Mesenteric fat pad (tissue), 1 donor: ENCODE results near the gene MAGEE1. TPM values are rescaled to one million over a fixed set of nuclear protein-coding genes. Genes with fewer than 3 reads are reported as not detected.

Experiments
- DNase-seq: peaks from one replicate; pipeline ENCODE4 v3.0.0-alpha.2; 2020; ENCODE audit warnings: low spot score
- long read RNA-seq: library from polyadenylated mRNA; unstranded; transcript quantifications from one replicate; pipeline ENCODE4 v2.0.0, GENCODE V29; 2020
- total RNA-seq: library from RNA; stranded (reverse); fragmentation: NEBNext Ultra II Directional; extraction: Animal tissue kit (Norgen Biotek cat#: 25700); gene quantifications from one replicate; pipeline ENCODE4 v1.2.1, GENCODE V29; 2021
- donor health status: DM: yes; HTN: yes; CAD: no.

The MAGEE1 gene, protein sequence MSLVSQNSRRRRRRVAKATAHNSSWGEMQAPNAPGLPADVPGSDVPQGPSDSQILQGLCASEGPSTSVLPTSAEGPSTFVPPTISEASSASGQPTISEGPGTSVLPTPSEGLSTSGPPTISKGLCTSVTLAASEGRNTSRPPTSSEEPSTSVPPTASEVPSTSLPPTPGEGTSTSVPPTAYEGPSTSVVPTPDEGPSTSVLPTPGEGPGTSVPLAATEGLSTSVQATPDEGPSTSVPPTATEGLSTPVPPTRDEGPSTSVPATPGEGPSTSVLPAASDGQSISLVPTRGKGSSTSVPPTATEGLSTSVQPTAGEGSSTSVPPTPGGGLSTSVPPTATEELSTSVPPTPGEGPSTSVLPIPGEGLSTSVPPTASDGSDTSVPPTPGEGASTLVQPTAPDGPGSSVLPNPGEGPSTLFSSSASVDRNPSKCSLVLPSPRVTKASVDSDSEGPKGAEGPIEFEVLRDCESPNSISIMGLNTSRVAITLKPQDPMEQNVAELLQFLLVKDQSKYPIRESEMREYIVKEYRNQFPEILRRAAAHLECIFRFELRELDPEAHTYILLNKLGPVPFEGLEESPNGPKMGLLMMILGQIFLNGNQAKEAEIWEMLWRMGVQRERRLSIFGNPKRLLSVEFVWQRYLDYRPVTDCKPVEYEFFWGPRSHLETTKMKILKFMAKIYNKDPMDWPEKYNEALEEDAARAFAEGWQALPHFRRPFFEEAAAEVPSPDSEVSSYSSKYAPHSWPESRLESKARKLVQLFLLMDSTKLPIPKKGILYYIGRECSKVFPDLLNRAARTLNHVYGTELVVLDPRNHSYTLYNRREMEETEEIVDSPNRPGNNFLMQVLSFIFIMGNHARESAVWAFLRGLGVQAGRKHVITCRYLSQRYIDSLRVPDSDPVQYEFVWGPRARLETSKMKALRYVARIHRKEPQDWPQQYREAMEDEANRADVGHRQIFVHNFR
- total RNA-seq = 1.2 TPM
- long read RNA-seq = 0 reads

DNA sequence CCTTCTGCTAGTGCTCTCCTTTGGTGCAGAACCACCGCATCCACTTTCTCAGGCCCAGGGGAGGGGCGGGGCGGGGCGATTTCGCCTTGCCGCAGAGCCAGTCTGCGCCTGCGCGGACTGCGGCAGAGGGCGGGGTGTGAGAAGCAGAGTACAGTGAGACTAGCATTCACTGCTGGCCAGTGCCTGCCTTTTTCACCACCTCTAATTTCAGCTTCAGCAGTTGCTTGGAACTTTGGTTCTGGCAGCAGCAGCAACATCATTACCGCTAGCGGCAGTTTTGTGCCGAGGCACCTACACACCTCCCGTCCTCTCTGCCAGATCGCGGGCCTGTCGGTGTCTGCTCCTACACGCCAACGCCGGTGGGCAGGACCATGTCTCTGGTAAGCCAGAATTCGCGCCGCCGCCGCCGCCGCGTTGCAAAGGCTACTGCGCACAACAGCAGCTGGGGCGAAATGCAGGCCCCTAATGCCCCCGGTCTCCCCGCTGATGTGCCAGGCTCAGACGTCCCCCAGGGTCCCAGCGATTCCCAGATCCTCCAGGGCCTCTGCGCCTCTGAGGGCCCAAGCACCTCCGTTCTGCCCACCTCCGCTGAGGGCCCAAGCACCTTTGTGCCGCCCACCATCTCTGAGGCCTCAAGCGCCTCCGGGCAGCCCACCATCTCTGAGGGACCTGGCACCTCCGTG, at the start of gene MAGEE1:
Gene MAGEE1 (plus strand): TSS at position 151 of the 683 bp plus-strand sequence. CDS start 221 bp downstream, at position 372.
- DNase-seq = no peak

DNA sequence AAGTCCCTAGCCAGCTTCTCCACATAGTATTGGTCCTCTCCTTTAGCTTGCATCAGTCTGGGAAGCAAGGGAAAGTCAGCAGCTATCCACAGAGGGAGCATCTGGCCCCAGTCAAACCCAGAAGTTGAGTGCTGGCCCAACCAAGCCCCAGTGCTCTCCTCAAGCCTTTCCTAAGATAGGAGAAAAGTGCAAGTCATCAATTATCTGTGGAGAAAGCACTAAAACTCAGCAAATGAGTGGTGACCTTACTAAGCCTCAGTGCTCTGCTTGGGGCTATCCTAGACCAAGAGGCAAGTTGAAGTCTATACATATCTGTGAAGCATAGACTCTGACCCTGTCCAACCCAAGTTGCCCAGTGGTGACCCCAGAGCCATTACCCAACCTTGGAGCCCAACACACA, 28.5 kb upstream of the MAGEE1 start:
- DNase-seq = no peak

DNA sequence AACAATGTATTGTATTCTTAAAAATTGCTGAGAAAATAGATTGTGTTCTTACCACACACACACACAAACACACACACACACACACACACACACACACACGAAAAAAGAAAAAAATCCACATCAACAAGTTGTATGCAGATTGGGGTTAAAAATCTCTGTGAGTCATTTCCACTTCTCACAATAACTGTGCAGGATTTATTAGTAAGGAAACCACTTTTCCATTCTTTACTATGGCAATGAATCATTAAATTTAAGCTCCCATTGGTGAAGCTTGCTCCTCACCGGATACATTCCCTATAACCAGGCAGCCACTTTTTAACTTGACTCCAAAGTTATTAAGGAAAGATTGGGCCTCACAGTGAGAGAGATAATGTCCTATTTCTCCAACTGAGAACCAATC, 19.7 kb upstream of the MAGEE1 start:
- DNase-seq = no peak

DNA sequence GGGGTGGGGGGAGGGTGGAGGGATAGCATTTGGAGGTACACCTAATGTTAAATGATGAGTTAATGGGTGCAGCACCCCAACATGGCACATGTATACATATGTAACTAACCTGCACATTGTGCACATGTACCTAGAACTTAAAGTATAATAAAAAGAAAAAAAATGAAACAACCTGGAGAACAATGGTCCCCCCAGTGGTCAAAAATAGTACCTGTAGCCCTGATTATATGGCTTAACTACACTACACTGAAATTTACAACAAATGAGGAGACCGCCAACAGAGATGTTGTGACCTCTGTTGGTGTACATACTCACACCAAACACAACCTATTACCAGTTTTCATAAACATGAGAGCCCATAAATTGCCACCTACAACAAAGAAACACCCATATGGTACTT, 7.3 kb upstream of the MAGEE1 start:
- DNase-seq = no peak

DNA sequence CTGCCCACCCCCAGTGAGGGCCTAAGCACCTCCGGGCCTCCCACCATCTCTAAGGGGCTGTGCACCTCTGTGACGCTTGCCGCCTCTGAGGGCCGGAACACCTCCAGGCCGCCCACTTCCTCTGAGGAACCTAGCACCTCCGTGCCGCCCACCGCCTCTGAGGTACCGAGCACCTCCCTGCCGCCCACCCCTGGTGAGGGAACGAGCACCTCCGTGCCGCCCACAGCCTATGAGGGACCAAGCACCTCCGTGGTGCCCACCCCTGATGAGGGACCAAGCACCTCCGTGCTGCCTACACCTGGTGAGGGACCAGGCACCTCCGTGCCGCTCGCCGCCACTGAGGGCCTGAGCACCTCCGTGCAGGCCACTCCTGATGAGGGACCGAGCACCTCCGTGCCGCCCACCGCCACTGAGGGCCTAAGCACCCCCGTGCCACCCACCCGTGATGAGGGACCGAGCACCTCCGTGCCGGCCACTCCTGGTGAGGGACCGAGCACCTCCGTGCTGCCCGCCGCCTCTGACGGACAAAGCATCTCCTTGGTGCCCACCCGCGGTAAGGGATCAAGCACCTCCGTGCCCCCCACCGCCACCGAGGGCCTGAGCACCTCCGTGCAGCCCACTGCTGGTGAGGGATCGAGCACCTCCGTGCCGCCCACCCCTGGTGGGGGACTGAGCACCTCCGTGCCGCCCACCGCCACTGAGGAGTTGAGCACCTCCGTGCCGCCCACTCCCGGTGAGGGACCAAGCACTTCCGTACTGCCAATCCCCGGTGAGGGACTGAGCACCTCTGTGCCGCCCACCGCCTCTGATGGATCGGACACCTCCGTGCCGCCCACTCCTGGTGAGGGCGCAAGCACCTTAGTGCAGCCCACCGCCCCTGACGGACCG, 977 bp downstream of the MAGEE1 start:
- no peak for DNase-seq

DNA sequence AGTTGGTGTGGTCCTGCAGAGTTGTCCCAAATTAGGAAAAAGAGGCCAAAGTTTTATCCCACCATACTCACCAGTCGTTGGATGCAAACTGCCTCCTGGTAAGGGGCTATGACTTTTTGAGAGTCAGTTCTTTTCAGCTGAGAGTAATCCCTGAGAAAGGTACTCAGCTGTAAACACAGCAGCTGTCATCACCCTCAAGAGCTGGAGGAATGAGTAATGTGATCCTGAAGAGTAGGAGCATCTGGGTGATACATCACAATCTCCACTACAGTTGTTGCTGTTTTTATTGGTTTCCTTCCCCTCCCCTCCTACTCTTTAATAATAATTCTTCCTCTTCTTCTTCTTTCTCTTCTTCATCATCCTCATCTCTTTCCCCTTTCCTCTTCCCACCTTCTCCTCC, 5.7 kb downstream of the MAGEE1 start:
- DNase-seq = no peak

DNA sequence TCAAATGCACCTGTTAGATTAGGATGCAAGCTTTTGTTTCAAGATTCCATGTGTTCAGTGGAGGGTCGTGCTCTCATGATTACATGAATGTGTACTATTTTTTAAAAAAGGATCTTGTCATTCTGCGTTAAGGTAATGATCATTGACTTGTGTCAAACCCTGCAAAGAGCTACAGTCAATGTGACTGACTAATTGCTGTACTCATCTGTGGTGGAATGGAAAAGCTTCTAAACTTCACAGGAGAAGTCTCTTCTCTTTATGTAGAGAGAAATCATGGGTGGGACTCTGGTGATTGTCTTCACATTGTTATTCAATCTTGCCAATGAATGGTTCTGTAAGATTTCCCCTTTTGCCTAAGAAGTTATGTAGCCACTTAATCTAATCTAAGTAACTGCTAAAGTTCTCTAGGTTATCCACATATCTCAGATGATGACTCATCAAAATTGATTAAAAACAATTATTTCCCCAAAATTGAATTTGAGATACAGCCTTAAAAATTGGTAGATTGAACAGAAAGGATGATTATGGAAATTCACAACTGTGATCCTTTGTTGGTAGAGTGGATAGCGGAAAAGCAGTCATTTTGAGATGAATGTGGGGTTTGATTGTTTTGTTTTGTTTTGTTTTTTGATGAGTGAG, 6.7 kb downstream of the MAGEE1 start:
- no peak for DNase-seq

DNA sequence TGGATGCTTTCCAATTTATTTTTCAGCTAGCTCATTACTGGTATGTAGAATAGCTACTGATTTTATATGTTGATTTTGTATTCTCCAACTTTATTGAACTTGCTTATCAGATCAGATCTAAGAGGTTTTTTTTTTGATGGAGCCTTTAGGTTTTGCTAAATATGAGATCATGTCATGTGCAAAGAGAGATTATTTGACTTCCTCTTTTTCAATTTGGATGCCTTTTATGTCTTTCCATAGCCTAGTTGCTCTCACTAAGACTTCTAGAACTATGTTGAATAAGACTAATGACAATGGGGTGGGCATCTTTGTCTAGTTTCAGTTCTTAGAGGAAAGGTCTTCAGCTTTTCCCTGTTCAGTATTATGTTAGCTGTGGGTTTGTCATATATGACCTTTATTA, 11.7 kb downstream of the MAGEE1 start:
- no peak for DNase-seq

DNA sequence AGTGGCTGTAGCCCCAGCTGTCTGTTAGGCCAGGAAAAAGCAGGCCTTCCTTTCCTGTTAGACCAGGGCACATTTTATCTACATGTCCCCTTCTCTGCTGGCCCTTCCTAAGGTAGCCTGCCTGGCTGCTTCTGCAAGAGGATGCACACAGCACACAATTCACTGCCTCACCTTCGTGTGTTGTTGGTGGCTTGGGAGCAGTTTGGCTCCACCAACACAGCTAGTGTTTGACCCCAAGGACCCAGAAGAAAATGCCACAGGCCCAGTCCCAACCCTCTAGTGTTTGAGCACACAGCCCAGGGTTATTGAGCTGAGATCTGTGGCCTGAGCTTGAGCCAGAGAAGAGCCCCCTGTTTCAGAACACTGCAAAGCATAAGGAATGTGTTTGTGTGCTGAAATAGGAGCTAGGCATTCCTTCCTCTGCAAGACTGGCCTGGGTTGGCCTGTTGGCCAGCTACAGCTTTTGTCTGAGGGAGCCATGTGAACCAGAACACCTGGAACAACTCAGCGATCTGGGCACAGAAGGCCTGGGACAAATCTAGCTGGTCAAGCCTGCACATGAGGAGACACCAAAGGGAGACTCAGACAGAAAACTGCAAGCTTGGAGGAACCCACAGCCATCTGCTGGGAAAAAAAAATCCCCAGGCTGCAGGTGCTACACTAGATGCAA, 26.4 kb downstream of the MAGEE1 start:
- peak; percentile 30 for DNase-seq

DNA sequence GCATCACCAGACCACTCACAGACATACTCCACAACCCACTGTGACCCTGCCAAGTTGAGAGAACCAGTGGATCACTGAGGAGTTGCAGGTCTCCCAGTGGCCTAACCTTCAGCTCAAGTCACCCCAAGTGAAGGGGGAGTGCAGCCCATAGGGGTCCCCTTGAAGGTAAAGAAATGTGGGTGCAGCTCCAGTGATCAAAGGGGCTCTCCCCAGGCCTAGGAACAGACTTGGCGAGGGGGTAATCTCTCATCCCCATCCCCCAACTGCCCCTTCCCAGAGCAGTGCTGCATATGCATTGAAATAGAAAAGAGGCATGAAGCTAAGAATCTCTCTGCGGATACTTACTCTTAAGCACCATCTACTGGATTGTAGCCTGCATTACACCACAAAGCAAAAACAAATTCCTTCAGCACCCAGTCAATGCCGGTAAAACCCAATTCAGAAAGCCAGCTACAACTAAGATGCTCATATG, 27.0 kb downstream of the MAGEE1 start:
- peak; percentile 28 for DNase-seq

DNA sequence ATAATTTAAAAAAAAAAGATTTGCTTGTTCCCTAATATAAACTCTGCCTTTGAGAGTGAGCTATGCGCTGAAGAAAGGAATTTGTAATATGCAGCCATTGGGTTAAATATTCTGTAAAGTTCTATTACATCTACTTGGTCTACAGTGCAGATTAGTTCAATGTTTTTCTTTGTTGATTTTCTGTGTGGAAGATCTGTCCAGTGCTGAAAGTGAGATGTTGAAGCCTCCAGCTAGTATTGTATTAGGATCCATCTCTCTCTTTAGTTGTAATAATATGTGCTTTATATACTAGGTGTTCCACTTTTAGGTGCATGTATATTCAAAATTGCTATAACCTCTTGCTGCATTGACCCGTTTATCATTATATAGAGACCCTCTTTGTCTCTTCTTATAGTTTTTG, 49.8 kb downstream of the MAGEE1 start:
- no peak for DNase-seq
